ENCODE measurements around the gene CHCHD6. TPM values are rescaled to one million over a fixed set of nuclear protein-coding genes. Genes with fewer than 3 reads are reported as not detected.

CHCHD6 gene
- total and polyA plus RNA-seq, 4 donors = 2.0 to 5.1 (median 3.9) TPM

DNA sequence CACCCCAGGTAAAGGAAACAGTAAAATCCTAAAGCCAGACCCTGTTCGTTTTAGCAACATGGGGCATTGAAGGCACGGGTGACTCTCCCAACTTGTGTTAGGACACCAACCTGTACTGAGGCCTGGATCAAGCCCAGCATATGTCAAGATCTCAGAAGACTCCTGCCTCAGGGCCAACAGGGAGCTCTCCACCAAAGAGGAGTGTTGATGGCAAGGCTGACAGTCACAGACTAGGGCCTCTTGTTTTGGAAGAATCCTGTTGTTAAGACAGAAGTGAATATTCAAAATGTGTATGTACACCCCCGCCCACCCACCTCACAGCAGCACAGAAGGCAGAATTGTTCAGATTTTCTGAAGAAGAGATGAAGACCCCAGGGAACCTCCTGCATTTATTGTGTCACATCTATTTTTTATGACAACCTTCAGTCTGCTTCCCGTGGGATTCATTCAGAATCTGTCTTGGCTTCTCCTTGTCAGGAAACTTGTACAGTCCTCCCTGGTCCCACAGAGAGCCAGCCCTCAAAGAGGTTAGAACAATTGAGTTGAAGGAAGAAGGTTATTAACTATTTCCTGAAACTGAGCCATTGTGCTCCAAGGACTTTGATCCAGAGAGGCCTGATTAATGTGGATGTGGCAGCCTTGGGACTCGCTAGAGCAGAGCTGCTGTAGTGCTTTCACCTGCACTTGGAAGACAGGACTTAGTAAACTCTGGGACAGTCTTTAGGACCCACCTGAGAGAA lies 217.2 kb downstream of the CHCHD6 start:
- WGBS = 88% methylated on average over 5 of the region's 5 CpGs
- H3K4me1 ChIP-seq (ENCODE audit: control insufficient read depth in 4 of 4, insufficient read depth in 4 of 4, low read length in 3 of 4) = no peaks in the 10 kb centered on the region
- no peak for TF ChIP-seq HNF4G (IDR thresholded peaks at IDR 0.05)
- TF ChIP-seq HNF4A (conservative IDR thresholded peaks at IDR 0.05) = no peak
- TF ChIP-seq, protein P1, sequence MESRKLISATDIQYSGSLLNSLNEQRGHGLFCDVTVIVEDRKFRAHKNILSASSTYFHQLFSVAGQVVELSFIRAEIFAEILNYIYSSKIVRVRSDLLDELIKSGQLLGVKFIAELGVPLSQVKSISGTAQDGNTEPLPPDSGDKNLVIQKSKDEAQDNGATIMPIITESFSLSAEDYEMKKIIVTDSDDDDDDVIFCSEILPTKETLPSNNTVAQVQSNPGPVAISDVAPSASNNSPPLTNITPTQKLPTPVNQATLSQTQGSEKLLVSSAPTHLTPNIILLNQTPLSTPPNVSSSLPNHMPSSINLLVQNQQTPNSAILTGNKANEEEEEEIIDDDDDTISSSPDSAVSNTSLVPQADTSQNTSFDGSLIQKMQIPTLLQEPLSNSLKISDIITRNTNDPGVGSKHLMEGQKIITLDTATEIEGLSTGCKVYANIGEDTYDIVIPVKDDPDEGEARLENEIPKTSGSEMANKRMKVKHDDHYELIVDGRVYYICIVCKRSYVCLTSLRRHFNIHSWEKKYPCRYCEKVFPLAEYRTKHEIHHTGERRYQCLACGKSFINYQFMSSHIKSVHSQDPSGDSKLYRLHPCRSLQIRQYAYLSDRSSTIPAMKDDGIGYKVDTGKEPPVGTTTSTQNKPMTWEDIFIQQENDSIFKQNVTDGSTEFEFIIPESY (IDR thresholded peaks at IDR 0.05) = no peak
- no peak for TF ChIP-seq NR2F2 (IDR thresholded peaks at IDR 0.05)
- TF ChIP-seq, protein P2, sequence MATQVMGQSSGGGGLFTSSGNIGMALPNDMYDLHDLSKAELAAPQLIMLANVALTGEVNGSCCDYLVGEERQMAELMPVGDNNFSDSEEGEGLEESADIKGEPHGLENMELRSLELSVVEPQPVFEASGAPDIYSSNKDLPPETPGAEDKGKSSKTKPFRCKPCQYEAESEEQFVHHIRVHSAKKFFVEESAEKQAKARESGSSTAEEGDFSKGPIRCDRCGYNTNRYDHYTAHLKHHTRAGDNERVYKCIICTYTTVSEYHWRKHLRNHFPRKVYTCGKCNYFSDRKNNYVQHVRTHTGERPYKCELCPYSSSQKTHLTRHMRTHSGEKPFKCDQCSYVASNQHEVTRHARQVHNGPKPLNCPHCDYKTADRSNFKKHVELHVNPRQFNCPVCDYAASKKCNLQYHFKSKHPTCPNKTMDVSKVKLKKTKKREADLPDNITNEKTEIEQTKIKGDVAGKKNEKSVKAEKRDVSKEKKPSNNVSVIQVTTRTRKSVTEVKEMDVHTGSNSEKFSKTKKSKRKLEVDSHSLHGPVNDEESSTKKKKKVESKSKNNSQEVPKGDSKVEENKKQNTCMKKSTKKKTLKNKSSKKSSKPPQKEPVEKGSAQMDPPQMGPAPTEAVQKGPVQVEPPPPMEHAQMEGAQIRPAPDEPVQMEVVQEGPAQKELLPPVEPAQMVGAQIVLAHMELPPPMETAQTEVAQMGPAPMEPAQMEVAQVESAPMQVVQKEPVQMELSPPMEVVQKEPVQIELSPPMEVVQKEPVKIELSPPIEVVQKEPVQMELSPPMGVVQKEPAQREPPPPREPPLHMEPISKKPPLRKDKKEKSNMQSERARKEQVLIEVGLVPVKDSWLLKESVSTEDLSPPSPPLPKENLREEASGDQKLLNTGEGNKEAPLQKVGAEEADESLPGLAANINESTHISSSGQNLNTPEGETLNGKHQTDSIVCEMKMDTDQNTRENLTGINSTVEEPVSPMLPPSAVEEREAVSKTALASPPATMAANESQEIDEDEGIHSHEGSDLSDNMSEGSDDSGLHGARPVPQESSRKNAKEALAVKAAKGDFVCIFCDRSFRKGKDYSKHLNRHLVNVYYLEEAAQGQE (IDR thresholded peaks at IDR 0.05) = no peak
- TF ChIP-seq, protein P3, sequence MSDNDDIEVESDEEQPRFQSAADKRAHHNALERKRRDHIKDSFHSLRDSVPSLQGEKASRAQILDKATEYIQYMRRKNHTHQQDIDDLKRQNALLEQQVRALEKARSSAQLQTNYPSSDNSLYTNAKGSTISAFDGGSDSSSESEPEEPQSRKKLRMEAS (IDR thresholded peaks at IDR 0.05) = no peak
- TF ChIP-seq TAF1 (conservative IDR thresholded peaks at IDR 0.05) = no peak
- no peak for TF ChIP-seq FOXA1 (IDR thresholded peaks at IDR 0.05)
- no peak for TF ChIP-seq EGR1 (IDR thresholded peaks at IDR 0.05; ENCODE audit: low read depth in 2 of 2)
- no peak for TF ChIP-seq YY1 (IDR thresholded peaks at IDR 0.05)
- no peak for TF ChIP-seq FOXA2 (IDR thresholded peaks at IDR 0.05)
- TF ChIP-seq RXRA (IDR thresholded peaks at IDR 0.05) = no peak

DNA sequence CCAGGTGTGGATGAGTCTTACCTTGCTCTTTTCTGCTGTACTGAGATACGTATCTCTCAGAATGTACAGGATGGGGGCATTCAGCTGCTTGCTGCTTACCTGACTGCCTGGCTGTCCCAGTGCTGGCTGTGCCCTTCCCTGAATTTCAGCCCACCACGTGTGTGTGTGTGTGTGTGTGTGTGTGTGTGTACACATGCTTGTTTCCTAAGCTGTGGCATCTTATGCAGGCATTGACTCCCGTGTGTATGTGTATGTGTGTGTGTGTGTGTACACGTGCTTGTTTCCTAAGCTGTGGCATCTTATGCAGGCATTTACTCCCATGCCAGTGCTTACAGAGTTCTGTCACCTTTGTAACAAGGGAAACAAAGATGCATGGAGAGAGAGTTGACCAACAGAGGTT lies 218.4 kb downstream of the CHCHD6 start:
- H3K9ac ChIP-seq (ENCODE audit: low read depth in 1 of 2, low read length in 2 of 2) = no peak overlapping the region
- H3K9me3 ChIP-seq (ENCODE audit: control insufficient read depth in 4 of 4, low read length in 3 of 4) = no peaks in the 10 kb centered on the region
- no peaks in the 10 kb centered on the region for H3K4me1 ChIP-seq (ENCODE audit: control insufficient read depth in 4 of 4, insufficient read depth in 4 of 4, low read length in 3 of 4)
- DNase-seq (ENCODE audit: low spot score) = no peak
- no peak overlapping the region for H3K4me3 ChIP-seq (ENCODE audit: low read depth in 1 of 3, low read length in 3 of 3)
- H3K27ac ChIP-seq (ENCODE audit: low read depth in 1 of 2, low read length in 2 of 2) = no peak overlapping the region
- WGBS = 87% methylated on average over 4 of the region's 4 CpGs
- no peaks in the 10 kb centered on the region for H3K27me3 ChIP-seq (ENCODE audit: control insufficient read depth in 4 of 4, insufficient read depth in 4 of 4, low read length in 3 of 4)
- TF ChIP-seq EGR1 (IDR thresholded peaks at IDR 0.05; ENCODE audit: low read depth in 2 of 2) (no peak), HNF4G (IDR thresholded peaks at IDR 0.05) (no peak), FOXA2 (IDR thresholded peaks at IDR 0.05) (no peak), RAD21 (IDR thresholded peaks at IDR 0.05) (no peak), YY1 (IDR thresholded peaks at IDR 0.05) (no peak), SP1 (IDR thresholded peaks at IDR 0.05) (no peak)
- H3K36me3 ChIP-seq (ENCODE audit: control insufficient read depth in 4 of 4, insufficient read depth in 3 of 4, low read depth in 1 of 4, low read length in 3 of 4) = no peaks in the 10 kb centered on the region

More for the DNA sequence above, 217.2 kb downstream of the CHCHD6 start:
- DNase-seq (ENCODE audit: low spot score) = no peak
- H3K27ac ChIP-seq (ENCODE audit: low read depth in 1 of 2, low read length in 2 of 2) = no peak overlapping the region
- no peaks in the 10 kb centered on the region for H3K36me3 ChIP-seq (ENCODE audit: control insufficient read depth in 4 of 4, insufficient read depth in 3 of 4, low read depth in 1 of 4, low read length in 3 of 4)
- H3K9me3 ChIP-seq (ENCODE audit: control insufficient read depth in 4 of 4, low read length in 3 of 4) = no peaks in the 10 kb centered on the region
- H3K9ac ChIP-seq (ENCODE audit: low read depth in 1 of 2, low read length in 2 of 2) = no peak overlapping the region
- no peak overlapping the region for H3K4me3 ChIP-seq (ENCODE audit: low read depth in 1 of 3, low read length in 3 of 3)
- no peaks in the 10 kb centered on the region for H3K27me3 ChIP-seq (ENCODE audit: control insufficient read depth in 4 of 4, insufficient read depth in 4 of 4, low read length in 3 of 4)

Data from liver (tissue), 9 donors.